Pancreas (tissue), 10 donors: ENCODE results near the gene HOXA6. TPM values are rescaled to one million over a fixed set of nuclear protein-coding genes. Genes with fewer than 3 reads are reported as not detected.

Experiments
- ATAC-seq, 4 donors: fragments of 200-7000 bp; cut with Tn5 transposase; one replicate each; pipeline versions ENCODE4 v1.8.0 to v1.9.1; 2020; ENCODE audit warnings: mild to moderate bottlenecking in 4 of 4, moderate library complexity in 4 of 4
- DNase-seq, 6 donors: peaks; one replicate each; pipeline ENCODE4 v3.0.0-alpha.2; 2020
- FAIRE-seq: peaks from 2 replicates; lab custom pipeline; 2012; peaks lifted over from hg19 to GRCh38; lab: Jason Lieb, UNC
- H3K27ac ChIP-seq, 4 donors: fragments of 200-600 bp; sonication (generic); 1 replicate in 3 of 4; 2 replicates in 1 of 4; pipeline versions ENCODE4 v1.5.0 to v1.8.0; 2020
- H3K27me3 ChIP-seq, 4 donors: fragments of 200-600 bp; one replicate each; pipeline ENCODE4 v1.8.0; 2021
- H3K36me3 ChIP-seq, 3 donors: fragments of 200-600 bp; sonication (generic) in 1 of 3; one replicate each; pipeline versions ENCODE4 v1.5.0 to v1.8.0; 2020 to 2021
- H3K4me1 ChIP-seq, 3 donors: fragments of 200-600 bp; one replicate each; pipeline ENCODE4 v1.8.0; 2021
- H3K4me3 ChIP-seq, 4 donors: fragments of 200-600 bp; sonication (generic) in 2 of 4; one replicate each; pipeline versions ENCODE4 v1.5.0 to v1.8.0; 2020 to 2021
- H3K9me3 ChIP-seq, 4 donors: fragments of 200-600 bp; one replicate each; pipeline ENCODE4 v1.8.0; 2021
- WGBS, 2 donors: extraction: QIAGEN DNeasy Blood & Tissue Kit; methylation state at CpG; one replicate each; pipeline ENCODE4 v1.1.7; 2013; 5-methylcytosine and 5-hydroxymethylcytosine counted together
- intact Hi-C, 3 donors: fragments of 100-400 bp; cut with DNase I; formaldehyde crosslinking; loops; one replicate each; pipeline versions ENCODE4 v1.11.1 to v1.14.2; 2022
- polyA plus RNA-seq, 2 donors: library from polyadenylated mRNA; stranded (reverse); fragments of 200-250 nt; gene quantifications; one replicate each; pipeline ENCODE4 v1.2.3, GENCODE V29; 2013
- total RNA-seq, 6 donors: library from RNA; stranded (reverse); fragmentation: NEBNext Ultra II Directional in 4 of 6; extraction: Animal tissue kit (Norgen Biotek cat#: 25700) in 4 of 6; gene quantifications; one replicate each; pipeline versions ENCODE4 v1.2.1 to v1.2.4, GENCODE V29; 2021 to 2023
- TF ChIP-seq, protein P1 (sequence below), 4 donors: fragments of 200-600 bp; sonication (generic) in 3 of 4; IDR thresholded peaks; one replicate each; pipeline versions ENCODE4 v1.5.0 to v1.8.0; 2021; ENCODE audit warnings: antibody characterized with exemption in 4 of 4
- donor health status: healthy with polysubstance abuse.
- donor health status: DM: no; HTN: no; CAD: no; lungs with moderate emphysema.
- donor health status: DM: no; HTN: no; CAD: no.
- donor health status: control.
- donor health status: control.
- donor health status: Bipolar disorder and iron deficiency.
- donor health status: DM: yes; HTN: yes; CAD: no.
- donor health status: DM: no; HTN: no; CAD: no.
- donor health status: DM: no; HTN: no; CAD: no.
- donor health status: DM: yes; HTN: yes; CAD: no.

HOXA6 gene
- total and polyA plus RNA-seq, 8 donors: 0.12 to 0.34 TPM; not detected in 6

GRCh38 chr7:27186668-27187474 lies 39.3 kb upstream of the HOXA6 start:
- peaks cover 0 to 9% (median 0%) of the 10 kb centered on the region in 3 donors for H3K4me1 ChIP-seq
- peaks cover 0 to 90% (median 26%) of the 10 kb centered on the region in 4 donors for H3K27me3 ChIP-seq
- no peaks in the 10 kb centered on the region for H3K9me3 ChIP-seq
- TF ChIP-seq, protein P1, sequence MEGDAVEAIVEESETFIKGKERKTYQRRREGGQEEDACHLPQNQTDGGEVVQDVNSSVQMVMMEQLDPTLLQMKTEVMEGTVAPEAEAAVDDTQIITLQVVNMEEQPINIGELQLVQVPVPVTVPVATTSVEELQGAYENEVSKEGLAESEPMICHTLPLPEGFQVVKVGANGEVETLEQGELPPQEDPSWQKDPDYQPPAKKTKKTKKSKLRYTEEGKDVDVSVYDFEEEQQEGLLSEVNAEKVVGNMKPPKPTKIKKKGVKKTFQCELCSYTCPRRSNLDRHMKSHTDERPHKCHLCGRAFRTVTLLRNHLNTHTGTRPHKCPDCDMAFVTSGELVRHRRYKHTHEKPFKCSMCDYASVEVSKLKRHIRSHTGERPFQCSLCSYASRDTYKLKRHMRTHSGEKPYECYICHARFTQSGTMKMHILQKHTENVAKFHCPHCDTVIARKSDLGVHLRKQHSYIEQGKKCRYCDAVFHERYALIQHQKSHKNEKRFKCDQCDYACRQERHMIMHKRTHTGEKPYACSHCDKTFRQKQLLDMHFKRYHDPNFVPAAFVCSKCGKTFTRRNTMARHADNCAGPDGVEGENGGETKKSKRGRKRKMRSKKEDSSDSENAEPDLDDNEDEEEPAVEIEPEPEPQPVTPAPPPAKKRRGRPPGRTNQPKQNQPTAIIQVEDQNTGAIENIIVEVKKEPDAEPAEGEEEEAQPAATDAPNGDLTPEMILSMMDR (IDR thresholded peaks at IDR 0.05): no peak
- no peak overlapping the region for H3K27ac ChIP-seq
- DNase-seq (no peak), FAIRE-seq (no peak), ATAC-seq (no peak)
- WGBS, 2 donors: 20 to 24% methylated on average over 4 of the region's 4 CpGs
- H3K4me3 ChIP-seq: no peak overlapping the region
- intact Hi-C loops: no loop called here
- no peaks in the 10 kb centered on the region for H3K36me3 ChIP-seq

GRCh38 chr7:27185854-27186667 lies 38.5 kb upstream of the HOXA6 start:
- 8 to 9% methylated on average over 24 of the region's 24 CpGs for WGBS, 2 donors
- intact Hi-C loops: no loop called here
- peaks cover 0 to 85% (median 23%) of the 10 kb centered on the region in 4 donors for H3K27me3 ChIP-seq
- no peaks in the 10 kb centered on the region for H3K9me3 ChIP-seq
- peak in 5 of 6 donors; percentile 3 to 51 (median 9) for DNase-seq
- no peaks in the 10 kb centered on the region for H3K36me3 ChIP-seq
- ATAC-seq: no peak
- FAIRE-seq: no peak
- TF ChIP-seq, protein P1 (IDR thresholded peaks at IDR 0.05): no peak
- H3K27ac ChIP-seq: no peak overlapping the region
- no peak overlapping the region for H3K4me3 ChIP-seq
- H3K4me1 ChIP-seq: peaks cover 0 to 9% (median 0%) of the 10 kb centered on the region in 3 donors

- intact Hi-C loops: no loop called here
- H3K27me3 ChIP-seq: peaks cover 0 to 84% (median 19%) of the 10 kb centered on the region in 4 donors
- peaks cover 0 to 9% (median 0%) of the 10 kb centered on the region in 3 donors for H3K4me1 ChIP-seq
- FAIRE-seq (no peak), DNase-seq (peak in 4 of 6 donors; percentile 7 to 50 (median 12)), ATAC-seq (no peak)
- H3K4me3 ChIP-seq: peak within 1 kb of the TSS in 1 of 4 donors; percentile 38
- no peaks in the 10 kb centered on the region for H3K9me3 ChIP-seq
- TF ChIP-seq, protein P1 (IDR thresholded peaks at IDR 0.05): no peak
- H3K27ac ChIP-seq: no peak within 1 kb of the TSS
- 12% methylated on average over 40 to 43 of the region's 43 CpGs for WGBS, 2 donors
- no peaks in the 10 kb centered on the region for H3K36me3 ChIP-seq
Measured at GRCh38 chr7:27185013-27185853, 37.7 kb upstream of the HOXA6 start, which contains the start of gene HOXA11. TSS of gene HOXA11 (minus strand) at chr7:27185232. CDS start at chr7:27185144, 88 bp downstream.

GRCh38 chr7:27184337-27185012 lies 36.9 kb upstream of the HOXA6 start:
- no peaks in the 10 kb centered on the region for H3K36me3 ChIP-seq
- peaks cover 0 to 86% (median 24%) of the 10 kb centered on the region in 4 donors for H3K27me3 ChIP-seq
- 5% methylated on average over 48 to 72 of the region's 72 CpGs for WGBS, 2 donors
- peak in 2 of 4 donors; percentile 24 to 41 for ATAC-seq
- no peak overlapping the region for H3K27ac ChIP-seq
- H3K4me1 ChIP-seq: peaks cover 0 to 12% (median 0%) of the 10 kb centered on the region in 3 donors
- TF ChIP-seq, protein P1 (IDR thresholded peaks at IDR 0.05): no peak
- intact Hi-C loops: no loop called here
- H3K4me3 ChIP-seq: peak overlapping the region in 1 of 4 donors; percentile 38
- H3K9me3 ChIP-seq: no peaks in the 10 kb centered on the region
- no peak for FAIRE-seq
- DNase-seq: peak in 5 of 6 donors; percentile 10 to 72 (median 19)
